ENCODE results near the gene TGM6.

TGM6 gene

DNA sequence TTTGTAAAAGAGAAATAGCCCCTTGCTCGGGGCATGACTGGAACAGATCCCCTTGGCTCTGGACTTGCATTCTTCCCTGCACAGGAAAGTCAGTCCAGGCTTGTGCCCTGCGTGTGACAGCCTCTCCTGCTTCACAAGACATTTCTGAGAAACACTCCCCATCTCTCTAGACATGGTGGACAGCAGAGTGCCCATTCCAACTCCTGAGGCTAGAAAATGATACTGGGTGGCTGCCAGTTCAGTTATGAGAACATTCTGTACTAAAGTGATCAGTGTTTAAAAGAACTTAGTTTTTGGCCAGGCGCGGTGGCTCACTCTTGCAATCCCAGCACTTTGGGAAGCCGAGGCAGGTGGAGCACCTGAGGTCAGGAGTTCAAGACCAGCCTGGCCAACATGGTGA is 43.6 kb upstream of the TGM6 start:
- TF ChIP-seq, protein P1, sequence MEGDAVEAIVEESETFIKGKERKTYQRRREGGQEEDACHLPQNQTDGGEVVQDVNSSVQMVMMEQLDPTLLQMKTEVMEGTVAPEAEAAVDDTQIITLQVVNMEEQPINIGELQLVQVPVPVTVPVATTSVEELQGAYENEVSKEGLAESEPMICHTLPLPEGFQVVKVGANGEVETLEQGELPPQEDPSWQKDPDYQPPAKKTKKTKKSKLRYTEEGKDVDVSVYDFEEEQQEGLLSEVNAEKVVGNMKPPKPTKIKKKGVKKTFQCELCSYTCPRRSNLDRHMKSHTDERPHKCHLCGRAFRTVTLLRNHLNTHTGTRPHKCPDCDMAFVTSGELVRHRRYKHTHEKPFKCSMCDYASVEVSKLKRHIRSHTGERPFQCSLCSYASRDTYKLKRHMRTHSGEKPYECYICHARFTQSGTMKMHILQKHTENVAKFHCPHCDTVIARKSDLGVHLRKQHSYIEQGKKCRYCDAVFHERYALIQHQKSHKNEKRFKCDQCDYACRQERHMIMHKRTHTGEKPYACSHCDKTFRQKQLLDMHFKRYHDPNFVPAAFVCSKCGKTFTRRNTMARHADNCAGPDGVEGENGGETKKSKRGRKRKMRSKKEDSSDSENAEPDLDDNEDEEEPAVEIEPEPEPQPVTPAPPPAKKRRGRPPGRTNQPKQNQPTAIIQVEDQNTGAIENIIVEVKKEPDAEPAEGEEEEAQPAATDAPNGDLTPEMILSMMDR (conservative IDR thresholded peaks at IDR 0.05; ENCODE audit: low read depth, low read length), result no peak
- no peak overlapping the region for H3K4me3 ChIP-seq (ENCODE audit: low read depth, low read length)
- DNase-seq (ENCODE audit: low read depth), result no peak

GRCh38 chr20:2338411-2339066 is 42.2 kb upstream of the TGM6 start:
- TF ChIP-seq, protein P1 (conservative IDR thresholded peaks at IDR 0.05; ENCODE audit: low read depth, low read length), result no peak
- DNase-seq (ENCODE audit: low read depth), result no peak
- no peak overlapping the region for H3K4me3 ChIP-seq (ENCODE audit: low read depth, low read length)

GRCh38 chr20:2340136-2340535 is 40.6 kb upstream of the TGM6 start:
- TF ChIP-seq, protein P1 (conservative IDR thresholded peaks at IDR 0.05; ENCODE audit: low read depth, low read length), result no peak
- no peak overlapping the region for H3K4me3 ChIP-seq (ENCODE audit: low read depth, low read length)
- no peak for DNase-seq (ENCODE audit: low read depth)

GRCh38 chr20:2340823-2341222 is 39.9 kb upstream of the TGM6 start:
- no peak for DNase-seq (ENCODE audit: low read depth)
- no peak overlapping the region for H3K4me3 ChIP-seq (ENCODE audit: low read depth, low read length)
- TF ChIP-seq, protein P1 (conservative IDR thresholded peaks at IDR 0.05; ENCODE audit: low read depth, low read length), result no peak

DNA sequence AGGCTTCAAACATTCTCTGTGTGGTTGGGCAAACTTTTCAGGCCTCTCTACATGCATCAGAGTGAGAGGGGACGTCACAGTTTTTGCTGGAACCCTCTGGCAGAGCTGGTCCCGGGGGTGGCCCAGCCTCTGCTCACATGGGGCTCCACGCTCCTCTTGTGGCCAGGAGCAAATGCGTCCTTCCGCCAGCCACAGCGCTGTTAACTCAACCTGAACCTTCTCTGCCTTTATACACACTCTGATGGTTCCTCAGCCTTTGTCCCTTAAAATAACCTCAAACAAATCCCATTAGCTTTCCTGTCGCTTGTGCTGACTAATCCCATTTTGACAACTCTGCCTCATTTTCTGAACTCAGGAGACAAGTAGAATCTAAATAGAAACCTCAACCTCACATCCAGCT is 39.4 kb upstream of the TGM6 start:
- no peak overlapping the region for H3K4me3 ChIP-seq (ENCODE audit: low read depth, low read length)
- DNase-seq (ENCODE audit: low read depth), result no peak
- TF ChIP-seq, protein P1 (conservative IDR thresholded peaks at IDR 0.05; ENCODE audit: low read depth, low read length), result no peak

GRCh38 chr20:2342243-2342642 is 38.5 kb upstream of the TGM6 start:
- H3K4me3 ChIP-seq (ENCODE audit: low read depth, low read length), result no peak overlapping the region
- TF ChIP-seq, protein P1 (conservative IDR thresholded peaks at IDR 0.05; ENCODE audit: low read depth, low read length), result no peak

GRCh38 chr20:2346188-2346587 is 34.5 kb upstream of the TGM6 start:
- TF ChIP-seq, protein P1 (conservative IDR thresholded peaks at IDR 0.05; ENCODE audit: low read depth, low read length), result no peak
- no peak for DNase-seq (ENCODE audit: low read depth)
- no peak overlapping the region for H3K4me3 ChIP-seq (ENCODE audit: low read depth, low read length)

More at GRCh38 chr20:2342243-2342642, 38.5 kb upstream of the TGM6 start:
- no peak for DNase-seq (ENCODE audit: low read depth)

Data from choroid plexus epithelial cell (primary cell).